C4-2B (cell line): ENCODE measurements around the gene COL15A1.

ENCODE experiments used
- H3K27ac ChIP-seq: fragments of 450-650 bp; 2 replicates; pipeline ENCODE4 v1.5.1; 2017
- ZFX ChIP-seq: fragments of 450-650 bp; IDR thresholded peaks from 2 replicates; pipeline ENCODE4 v1.6.1; 2017
- TF ChIP-seq, protein P1 (sequence below): fragments of 450-650 bp; conservative IDR thresholded peaks from 2 replicates; pipeline ENCODE4 v1.5.1; 2017; ENCODE audit warnings: mild to moderate bottlenecking

Gene COL15A1

DNA sequence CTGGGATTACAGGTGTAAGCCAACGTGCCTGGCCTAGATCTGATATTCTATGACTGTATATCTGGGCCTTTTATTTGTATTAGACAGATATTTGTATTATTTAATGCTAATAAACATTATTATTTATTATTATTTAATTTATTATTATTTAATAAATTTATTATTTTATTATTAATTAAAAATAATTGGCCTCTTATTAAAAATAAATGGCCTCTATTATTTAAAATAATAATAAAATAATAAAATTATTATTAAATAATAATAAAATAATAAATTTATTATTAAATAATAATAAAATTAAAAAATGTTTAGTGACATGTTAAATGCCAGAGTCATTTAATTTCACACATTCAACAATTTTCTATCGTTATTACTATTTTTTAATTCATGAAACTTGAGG lies 9.8 kb upstream of the COL15A1 start:
- TF ChIP-seq, protein P1, sequence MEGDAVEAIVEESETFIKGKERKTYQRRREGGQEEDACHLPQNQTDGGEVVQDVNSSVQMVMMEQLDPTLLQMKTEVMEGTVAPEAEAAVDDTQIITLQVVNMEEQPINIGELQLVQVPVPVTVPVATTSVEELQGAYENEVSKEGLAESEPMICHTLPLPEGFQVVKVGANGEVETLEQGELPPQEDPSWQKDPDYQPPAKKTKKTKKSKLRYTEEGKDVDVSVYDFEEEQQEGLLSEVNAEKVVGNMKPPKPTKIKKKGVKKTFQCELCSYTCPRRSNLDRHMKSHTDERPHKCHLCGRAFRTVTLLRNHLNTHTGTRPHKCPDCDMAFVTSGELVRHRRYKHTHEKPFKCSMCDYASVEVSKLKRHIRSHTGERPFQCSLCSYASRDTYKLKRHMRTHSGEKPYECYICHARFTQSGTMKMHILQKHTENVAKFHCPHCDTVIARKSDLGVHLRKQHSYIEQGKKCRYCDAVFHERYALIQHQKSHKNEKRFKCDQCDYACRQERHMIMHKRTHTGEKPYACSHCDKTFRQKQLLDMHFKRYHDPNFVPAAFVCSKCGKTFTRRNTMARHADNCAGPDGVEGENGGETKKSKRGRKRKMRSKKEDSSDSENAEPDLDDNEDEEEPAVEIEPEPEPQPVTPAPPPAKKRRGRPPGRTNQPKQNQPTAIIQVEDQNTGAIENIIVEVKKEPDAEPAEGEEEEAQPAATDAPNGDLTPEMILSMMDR = no peak
- TF ChIP-seq ZFX = no peak
- no peak overlapping the region for H3K27ac ChIP-seq

DNA sequence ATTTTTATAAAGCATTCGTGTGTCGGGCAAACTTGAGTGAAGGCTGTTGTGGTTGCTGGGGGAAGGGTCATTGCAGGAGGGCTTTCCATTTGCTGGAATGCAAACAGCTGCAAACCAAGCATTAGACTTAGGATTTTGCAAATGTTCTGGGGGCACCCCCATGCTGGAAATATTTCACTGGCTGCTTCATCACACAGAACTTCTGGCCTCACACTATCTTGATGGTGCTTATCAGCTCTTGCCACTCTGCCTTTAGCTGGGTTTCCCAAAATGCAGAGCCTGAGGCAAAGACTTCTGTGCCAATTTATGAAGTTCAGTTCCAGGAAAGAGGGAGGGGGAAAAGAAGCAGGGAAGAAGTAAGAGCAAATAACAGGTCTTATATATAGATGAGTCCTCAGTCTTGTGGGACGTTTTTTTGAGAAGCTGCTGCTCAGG lies 8.6 kb upstream of the COL15A1 start:
- no peak for TF ChIP-seq ZFX
- TF ChIP-seq, protein P1 = no peak
- no peak overlapping the region for H3K27ac ChIP-seq

DNA sequence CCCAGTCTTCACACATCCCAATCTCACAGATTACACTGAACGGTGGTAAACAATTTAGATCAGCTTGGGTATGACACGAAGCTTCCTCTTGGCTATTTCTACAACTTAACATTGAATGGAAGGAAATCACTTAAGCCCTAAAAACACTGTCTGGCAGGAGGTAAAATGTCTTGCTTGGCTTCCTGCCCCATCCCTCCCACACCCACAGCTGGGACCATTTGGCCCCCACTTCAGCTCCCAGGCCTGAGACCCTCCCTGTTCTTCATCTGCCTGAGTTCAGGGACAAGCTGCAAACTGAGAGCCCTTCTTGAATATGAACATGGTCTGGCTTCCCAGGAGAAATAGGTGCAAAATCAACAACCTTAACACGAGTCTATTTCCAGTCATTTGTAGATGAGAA lies 3.4 kb upstream of the COL15A1 start:
- no peak overlapping the region for H3K27ac ChIP-seq
- TF ChIP-seq, protein P1 = no peak
- TF ChIP-seq ZFX = no peak

DNA sequence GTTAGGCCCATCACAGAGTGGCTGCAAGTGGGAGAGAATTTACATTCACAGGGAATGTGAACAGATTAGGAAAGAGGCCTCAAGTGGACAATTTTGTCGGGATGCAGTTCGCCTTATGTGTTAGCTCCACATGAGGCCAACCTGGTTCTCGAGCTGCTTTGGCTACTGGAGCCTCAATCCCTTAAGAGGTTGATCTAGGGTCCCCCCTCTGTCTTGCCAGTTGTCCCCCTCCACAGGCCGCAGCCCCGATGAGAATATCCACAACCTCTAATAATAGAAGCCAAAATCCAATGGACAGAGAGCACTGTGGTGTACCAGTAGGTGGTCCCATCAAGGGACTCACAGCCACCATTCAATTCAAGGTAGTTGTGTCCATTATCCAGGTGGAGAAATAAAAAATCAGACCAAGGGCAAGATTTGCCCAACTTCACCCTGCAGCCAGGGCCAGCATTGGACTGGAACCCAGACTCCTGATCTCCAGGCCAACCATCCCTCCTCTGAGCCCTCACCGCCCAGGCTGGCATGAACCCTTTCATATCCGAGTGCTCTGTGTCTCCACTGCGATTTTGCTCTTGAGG lies 1.7 kb upstream of the COL15A1 start:
- no peak overlapping the region for H3K27ac ChIP-seq
- TF ChIP-seq, protein P1 = no peak
- no peak for TF ChIP-seq ZFX

DNA sequence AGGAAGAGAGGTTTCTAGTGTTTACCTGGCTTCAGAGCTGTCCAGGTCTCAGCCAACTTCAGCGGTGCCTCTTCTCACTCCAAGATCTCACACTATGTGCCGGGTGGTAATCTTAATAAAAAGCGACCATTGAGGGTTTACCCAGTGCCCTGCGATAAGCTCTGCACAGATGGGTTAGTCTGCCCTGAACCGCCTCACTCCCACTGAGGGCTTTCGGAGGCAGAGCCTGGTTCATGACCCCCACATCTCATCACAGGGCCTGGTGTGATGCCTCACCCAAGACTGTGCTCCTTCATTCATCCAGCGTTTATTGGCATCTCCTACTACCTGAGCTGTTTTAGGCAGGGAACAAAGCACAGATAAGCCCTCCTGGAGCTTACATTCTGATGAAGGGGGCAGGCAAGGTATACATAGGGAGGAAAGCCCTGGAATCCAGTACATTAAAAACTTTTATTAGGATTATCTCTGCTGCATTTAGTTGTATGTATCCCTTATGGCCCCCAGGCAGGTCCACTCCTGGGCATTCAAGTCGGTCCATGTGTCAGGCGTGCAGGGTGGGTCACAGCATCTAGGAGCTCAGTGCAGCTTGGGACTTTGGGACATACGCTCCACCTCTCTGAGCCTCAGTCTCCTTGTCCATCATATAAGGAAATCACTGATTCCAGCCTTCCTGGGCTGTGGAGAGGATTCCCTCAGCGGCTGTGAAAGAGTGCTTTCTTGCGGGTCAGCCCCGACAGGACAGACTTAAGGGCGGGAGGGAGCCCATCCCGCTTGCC lies 613 bp upstream of the COL15A1 start:
- TF ChIP-seq, protein P1 = no peak
- TF ChIP-seq ZFX = no peak
- no peak overlapping the region for H3K27ac ChIP-seq

DNA sequence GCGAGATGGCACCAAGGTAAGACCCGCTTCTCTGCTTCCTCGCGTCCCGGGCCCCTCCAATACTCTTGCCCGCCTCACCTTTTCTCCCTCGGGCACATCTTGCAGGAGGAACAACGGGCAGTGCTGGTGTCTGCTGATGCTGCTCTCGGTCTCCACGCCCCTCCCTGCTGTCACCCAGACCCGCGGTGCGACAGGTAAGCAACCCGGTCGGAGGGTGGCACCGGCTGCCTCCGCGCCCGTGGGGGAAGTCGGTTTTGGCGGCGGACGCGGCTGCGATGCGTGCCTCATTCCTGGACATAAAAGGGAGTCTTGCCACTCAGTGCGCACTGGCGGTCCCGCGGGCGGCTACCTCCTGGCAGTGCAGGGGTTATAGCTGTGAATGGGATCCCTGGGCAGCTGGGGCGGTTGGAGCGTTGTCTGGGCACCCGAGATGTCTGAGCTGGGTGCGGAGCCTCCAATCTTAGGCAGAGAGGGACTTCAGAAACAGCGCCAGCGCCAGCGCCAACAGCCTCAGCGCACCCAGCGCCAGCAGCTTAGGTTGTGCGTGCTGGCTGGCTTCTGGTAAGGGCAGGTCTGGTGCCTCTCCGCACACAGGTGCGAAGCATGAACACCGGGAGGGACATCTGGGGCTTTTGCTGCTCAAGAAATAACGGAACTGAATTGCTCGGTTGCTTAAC lies 488 bp downstream of the COL15A1 start:
- TF ChIP-seq, protein P1 = no peak
- no peak for TF ChIP-seq ZFX
- H3K27ac ChIP-seq = no peak overlapping the region

DNA sequence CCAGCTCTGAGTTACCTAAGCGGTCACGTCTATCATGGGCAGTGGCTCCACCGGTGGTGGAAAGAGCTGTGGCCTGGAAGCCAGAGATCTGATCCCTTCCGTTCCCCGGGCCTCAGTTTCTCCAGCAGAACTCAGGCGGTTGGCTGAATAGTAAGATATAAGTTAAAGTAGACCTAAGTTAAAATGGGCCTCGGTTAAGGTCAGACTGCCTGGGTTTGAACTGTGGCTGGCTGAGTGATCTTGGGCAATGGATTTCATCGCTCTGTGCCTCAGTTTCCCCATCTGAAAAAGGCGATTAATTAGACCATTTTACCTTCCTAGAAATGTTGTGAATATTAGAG lies 997 bp downstream of the COL15A1 start:
- TF ChIP-seq, protein P1 = no peak
- TF ChIP-seq ZFX = no peak
- H3K27ac ChIP-seq = no peak overlapping the region
